ENCODE results near the gene NOXO1. TPM values are rescaled to one million over a fixed set of nuclear protein-coding genes. Genes with fewer than 3 reads are reported as not detected.

Gene NOXO1
- total and polyA plus RNA-seq, 2 donors (not counting 3 experiments of a cell fraction or from before 2014, with no cell fraction given): 0.37 to 0.60 TPM

DNA sequence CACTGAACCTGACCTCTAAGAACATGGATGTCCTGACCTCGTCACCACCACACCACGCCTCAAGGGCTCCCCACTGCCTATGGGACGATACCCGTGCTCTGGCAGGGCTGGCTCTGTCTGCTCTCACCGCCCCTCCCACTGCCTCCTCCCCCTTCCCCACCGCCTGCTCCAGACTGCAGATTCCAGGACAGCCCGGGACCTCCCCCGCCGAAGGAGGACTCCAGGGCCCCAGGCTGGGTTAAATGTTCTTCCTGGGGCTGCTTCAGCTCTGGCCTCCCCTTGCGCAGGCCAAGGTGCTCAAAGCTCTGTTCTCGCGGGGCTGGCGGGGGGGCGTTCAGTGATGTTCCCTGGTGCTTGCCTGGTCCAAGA, 41.4 kb upstream of the NOXO1 start:
- no peaks in the 10 kb centered on the region for H4K20me1 ChIP-seq (replicated peaks; ENCODE audit: control insufficient read depth, extremely low read depth, insufficient read depth, low read length)
- peaks cover 21% of the 10 kb centered on the region for H3K4me1 ChIP-seq (ENCODE audit: control insufficient read depth, extremely low read depth, insufficient read depth, low read length)
- H3K9me3 ChIP-seq (replicated peaks; ENCODE audit: control insufficient read depth, insufficient read depth, low read length): no peaks in the 10 kb centered on the region
- ChIA-PET POLR2A (interaction anchor here (3.1 kb wide), 1 partner anchor 132 kb away, joined by 20 read pairs; the partner anchor contains the start of gene TRAF7), CTCF (interaction anchor here (0.6 to 8.9 kb wide), 33 partner anchors 10 to 252 kb away, joined by 3 to 137 read pairs (median 5); partner anchors contain the start of genes ECI1, GFER, NTHL1 and PKD1)
- dilution Hi-C loops (cut with MboI; ENCODE audit: extremely low pct_ligation_motif_present, low sequenced_read_pairs) (no loop called here), intact Hi-C loops (cut with micrococcal nuclease) (loop anchor here (1.0 to 2.0 kb wide), 4 partner anchors 24 to 118 kb away; partner anchors contain the start of genes NTHL1 and TSC2)
- FAIRE-seq (no peak), DNase-seq (ENCODE audit: low read depth, low spot score) (no peak)
- no peaks in the 10 kb centered on the region for H3K9me1 ChIP-seq (replicated peaks; ENCODE audit: control insufficient read depth, extremely low read depth, insufficient read depth, low read length)
- peak overlapping the region; percentile 52 for H3K4me2 ChIP-seq (ENCODE audit: insufficient read depth, low read length)
- H3K4me3 ChIP-seq (replicated peaks in 1 of 3; ENCODE audit: insufficient read depth in 1 of 3, low read depth in 1 of 3, low read length in 3 of 3): peak overlapping the region in 2 of 3 experiments; percentile 20 to 24
- no peak overlapping the region for H3K9ac ChIP-seq (replicated peaks; ENCODE audit: extremely low read depth, insufficient read depth, low read length)
- TF ChIP-seq, protein P1, sequence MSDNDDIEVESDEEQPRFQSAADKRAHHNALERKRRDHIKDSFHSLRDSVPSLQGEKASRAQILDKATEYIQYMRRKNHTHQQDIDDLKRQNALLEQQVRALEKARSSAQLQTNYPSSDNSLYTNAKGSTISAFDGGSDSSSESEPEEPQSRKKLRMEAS (IDR thresholded peaks at IDR 0.05; ENCODE audit: insufficient read depth, insufficient read length): no peak
- TF ChIP-seq, protein P2, sequence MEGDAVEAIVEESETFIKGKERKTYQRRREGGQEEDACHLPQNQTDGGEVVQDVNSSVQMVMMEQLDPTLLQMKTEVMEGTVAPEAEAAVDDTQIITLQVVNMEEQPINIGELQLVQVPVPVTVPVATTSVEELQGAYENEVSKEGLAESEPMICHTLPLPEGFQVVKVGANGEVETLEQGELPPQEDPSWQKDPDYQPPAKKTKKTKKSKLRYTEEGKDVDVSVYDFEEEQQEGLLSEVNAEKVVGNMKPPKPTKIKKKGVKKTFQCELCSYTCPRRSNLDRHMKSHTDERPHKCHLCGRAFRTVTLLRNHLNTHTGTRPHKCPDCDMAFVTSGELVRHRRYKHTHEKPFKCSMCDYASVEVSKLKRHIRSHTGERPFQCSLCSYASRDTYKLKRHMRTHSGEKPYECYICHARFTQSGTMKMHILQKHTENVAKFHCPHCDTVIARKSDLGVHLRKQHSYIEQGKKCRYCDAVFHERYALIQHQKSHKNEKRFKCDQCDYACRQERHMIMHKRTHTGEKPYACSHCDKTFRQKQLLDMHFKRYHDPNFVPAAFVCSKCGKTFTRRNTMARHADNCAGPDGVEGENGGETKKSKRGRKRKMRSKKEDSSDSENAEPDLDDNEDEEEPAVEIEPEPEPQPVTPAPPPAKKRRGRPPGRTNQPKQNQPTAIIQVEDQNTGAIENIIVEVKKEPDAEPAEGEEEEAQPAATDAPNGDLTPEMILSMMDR (IDR thresholded peaks at IDR 0.05; ENCODE audit: extremely low read depth in 1 of 2, insufficient read depth in 1 of 2, low read depth in 1 of 2, low read length in 2 of 2): no peak
- TF ChIP-seq GATA2 (IDR thresholded peaks at IDR 0.05; ENCODE audit: insufficient read depth, insufficient read length, low read depth, low read length): no peak
- H3K27me3 ChIP-seq (ENCODE audit: control insufficient read depth in 2 of 2, insufficient read depth in 2 of 2, low read length in 2 of 2): peaks cover 4 to 11% of the 10 kb centered on the region in 2 experiments
- no TSS peak for BruUV-seq (replicated peaks)
- no peak overlapping the region for H3K27ac ChIP-seq (ENCODE audit: insufficient read depth, low read depth, low read length)
- peaks cover 4% of the 10 kb centered on the region for H3K79me2 ChIP-seq (ENCODE audit: control insufficient read depth, insufficient read depth, low read length)
- H2AFZ ChIP-seq (ENCODE audit: low read depth, low read length): peak overlapping the region; percentile 93
- no peaks in the 10 kb centered on the region for H3K36me3 ChIP-seq (ENCODE audit: control insufficient read depth in 2 of 2, extremely low read depth in 1 of 2, insufficient read depth in 2 of 2, low read length in 2 of 2)

Measured in endothelial cell of umbilical vein (primary cell).